GM18907 (cell line): Measurements from ENCODE around the gene BRD2.

Source experiments
- ATAC-seq: cut with Tn5 transposase; IDR thresholded peaks from one replicate; pipeline ENCODE4 v1.9.1; 2021; ENCODE audit warnings: mild to moderate bottlenecking, moderate library complexity; ENCODE audit not compliant: unreplicated experiment

BRD2 gene

DNA sequence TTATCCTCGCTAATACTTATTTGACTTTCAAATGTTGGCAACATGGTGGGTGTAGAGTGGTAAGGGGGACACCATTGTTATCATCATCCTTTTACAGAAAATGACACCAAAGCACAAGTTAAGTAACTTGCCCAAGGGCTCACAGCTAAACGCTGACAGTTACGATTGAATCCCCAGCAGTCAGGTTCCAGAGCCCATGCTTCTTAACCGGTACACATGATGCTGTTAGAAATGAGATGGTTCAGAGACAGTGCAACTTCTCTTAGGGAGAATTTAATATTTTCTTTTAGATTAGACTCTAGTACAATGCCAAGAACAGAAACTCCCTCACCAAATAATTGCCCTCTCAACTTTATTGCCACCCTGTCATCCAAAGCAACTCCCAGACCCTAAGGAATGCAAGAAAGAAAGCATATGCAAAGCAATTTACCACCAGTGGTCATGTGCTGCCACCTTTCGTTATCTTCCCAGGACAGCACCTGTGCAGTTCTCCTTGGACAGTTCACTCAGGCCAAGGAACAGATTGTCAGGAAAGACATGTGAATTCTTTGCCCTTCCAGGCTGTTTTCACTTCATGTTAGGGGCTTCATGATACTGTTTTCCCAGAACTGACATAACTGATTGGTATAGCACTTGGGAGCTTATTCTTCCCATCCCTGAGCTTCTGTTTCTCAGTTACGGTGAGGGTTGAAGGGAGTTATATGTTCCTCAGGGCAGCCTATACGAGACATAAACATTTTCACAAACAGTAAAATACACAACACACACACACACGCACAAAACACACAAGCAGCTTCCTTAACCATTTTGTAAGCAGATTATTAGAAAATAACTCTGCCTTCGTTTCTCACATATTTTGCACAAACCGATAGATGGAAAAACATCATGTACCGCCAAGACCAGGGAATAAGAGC is 20.6 kb upstream of the BRD2 start:
- no peak for ATAC-seq

DNA sequence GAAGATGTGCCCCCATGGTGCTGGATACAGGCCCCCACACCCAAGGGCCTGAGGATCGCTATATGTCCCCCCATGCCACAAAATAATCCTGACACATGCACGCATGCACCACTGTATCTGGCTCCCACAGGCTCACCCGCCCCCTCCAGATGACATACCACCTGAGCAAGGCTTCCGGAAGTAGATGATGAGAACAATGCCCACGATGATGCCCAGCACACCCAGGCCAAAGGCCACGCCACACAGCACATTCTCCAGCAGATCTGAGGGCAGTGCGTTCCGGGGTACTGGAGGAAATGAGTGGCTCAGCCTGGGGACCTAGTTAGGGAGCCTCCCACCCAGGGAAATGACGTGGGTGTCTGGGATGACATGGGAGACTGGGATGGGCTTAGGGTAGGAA is 19.3 kb upstream of the BRD2 start:
- no peak for ATAC-seq

DNA sequence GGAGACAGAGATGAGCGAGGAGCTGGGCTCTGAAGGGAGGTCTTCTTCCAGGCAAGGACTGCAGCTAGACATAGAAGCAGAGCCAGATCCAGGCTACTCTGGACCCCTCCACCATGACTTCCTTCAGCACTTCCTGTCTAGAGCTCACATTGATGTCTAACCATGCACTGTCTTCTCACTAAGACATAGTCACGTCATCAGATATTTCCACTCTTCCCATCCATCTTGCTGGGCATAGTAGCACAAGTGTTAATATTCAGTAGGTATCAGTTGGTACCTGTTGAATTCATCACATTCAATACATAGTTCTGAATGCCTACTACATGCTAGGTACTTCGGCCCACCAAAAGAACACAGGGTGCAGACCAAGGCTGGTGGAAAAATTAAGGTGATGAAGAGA is 18.4 kb upstream of the BRD2 start:
- no peak for ATAC-seq

DNA sequence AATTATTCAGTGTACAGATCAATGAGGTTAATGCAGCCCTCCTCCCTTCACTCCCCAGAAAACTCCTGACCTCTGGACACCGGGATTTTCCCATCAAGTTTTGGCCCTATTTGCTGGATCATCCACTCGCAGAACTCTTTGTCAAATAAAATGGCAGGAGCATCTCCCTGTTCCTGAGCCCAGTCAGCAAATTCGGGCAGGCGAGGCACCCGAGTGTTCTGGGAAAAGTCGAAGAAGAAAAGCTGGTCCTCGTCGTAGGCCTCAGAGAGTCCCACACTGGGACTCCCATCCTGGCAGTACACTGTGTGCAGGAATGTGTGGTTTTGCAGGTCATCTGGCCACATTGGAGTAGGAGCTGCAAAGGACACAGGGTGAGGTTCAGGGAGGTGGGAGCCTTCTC is 17.9 kb upstream of the BRD2 start:
- no peak for ATAC-seq

DNA sequence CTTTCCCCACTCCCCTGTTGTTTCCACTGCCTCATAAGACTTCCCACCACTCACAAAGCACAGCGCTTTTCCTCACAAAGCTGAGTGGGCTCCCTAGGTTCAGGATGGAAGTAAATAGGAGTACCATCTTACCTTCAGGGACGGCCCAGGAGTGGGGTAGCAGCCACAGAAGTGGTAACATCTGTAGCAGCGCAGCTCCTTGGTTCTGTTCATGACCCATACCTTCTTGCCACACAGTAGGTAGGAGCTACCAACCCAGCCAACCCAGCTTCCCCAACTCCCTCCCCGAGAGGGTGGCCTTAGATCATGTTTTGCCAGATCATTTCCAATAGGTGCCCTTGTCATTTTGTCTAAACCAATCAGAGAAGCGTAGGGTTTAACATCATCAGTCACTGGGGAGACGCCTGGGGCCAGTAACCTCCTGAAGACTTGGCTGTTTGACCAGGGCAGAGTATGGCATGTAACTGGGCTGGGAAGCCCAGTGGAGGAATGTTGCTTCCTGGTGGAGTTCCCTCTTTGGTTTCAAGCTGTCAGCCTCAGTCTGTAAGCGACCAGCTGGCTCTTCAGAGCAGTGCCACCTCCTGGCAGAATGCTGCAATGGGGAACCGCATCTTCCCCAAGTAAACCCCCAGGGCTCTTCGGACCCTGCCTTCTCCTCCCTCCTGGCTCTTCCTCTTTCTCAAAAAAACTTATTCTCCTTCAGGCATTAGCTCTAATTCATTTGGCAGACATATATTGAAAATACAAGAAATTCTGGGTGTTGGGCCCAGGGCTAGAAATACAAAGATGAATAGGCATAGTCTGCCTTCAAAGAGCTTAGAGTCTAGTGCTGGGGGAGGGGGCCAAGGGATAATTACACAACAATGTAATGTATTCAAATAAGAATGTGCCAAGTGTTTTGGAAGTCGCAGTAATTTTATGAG is 15.3 kb upstream of the BRD2 start, which contains the start of gene HLA-DMA:
Gene HLA-DMA (minus strand): TSS at position 281 of the 923 bp plus-strand sequence. CDS start 61 bp downstream, at position 220.
- peak; percentile 88 for ATAC-seq

DNA sequence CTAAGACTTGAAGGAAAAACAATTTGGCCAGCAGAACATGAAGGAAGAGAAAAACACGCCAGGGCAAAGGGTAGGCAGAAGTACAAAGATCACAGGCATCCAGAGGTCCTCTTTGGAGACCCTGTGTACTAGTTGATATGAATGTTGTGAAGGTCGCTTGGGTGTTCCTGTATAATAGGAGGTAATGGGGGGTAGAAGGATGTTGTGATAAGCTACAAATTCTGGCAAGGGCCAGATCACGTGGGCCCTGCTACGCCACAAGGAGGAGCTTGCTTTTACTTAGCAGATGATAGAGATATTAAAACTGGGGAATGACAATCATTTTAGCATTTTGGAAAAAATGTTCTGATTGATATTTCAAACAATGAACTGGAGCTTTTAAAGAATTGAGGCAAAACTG is 14.6 kb upstream of the BRD2 start:
- no peak for ATAC-seq

DNA sequence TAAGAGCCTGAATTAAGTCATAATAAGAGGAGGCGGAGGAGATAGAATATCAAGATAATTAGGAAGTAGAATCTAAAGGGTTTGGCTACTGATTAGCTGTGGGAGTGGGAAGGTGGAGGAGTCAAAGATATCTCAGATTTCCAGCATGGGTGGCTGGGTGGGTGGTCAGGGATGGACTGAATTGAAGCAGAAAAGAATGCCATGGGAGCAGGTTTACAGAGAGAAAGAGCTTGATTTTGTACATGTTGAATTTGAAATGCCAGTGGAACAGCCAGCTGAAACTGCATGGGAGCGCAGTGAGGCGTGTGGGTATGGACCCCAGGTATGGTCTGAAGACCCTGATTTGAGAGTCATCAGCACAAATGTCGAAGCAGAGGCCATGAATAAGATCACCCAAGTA is 14.1 kb upstream of the BRD2 start:
- ATAC-seq: no peak

DNA sequence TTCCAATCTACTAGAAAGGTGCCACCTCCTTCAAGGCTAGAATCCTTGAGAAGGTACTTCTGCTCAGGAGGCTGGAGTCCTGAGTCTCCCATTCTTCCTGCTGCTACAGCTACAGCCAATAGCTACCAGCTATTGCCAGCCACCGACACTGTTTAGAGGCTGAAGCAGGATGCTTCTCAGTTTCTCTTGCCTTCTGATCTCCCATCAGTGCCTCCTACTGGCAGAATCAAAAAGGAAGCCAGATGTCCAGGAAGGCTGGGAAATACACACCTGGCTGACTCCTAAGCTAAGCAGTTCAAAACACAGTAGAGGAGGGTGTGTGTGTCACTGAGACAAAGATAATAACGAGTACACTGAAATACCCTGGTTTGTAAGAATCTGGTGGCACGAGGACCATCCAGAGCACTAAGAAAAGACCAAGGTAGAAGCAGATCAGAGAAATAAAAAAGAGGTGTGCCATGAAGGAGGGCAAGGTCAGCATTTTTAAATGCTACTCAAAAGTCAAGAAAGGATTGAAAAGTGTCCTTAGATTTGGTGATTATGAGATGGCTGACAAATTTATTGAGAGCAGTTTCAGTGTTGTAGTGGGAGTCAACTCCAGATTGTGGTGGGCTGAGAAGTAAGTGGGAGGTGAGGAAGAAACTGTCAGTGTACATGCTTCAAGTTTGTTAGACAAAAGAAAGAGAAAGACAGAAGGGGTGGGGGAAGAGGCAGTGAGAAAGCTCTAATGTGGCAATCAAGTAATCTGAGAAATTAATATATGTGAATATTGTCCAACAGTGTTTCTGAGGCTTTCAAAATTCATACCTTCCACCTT is 13.2 kb upstream of the BRD2 start:
- no peak for ATAC-seq

DNA sequence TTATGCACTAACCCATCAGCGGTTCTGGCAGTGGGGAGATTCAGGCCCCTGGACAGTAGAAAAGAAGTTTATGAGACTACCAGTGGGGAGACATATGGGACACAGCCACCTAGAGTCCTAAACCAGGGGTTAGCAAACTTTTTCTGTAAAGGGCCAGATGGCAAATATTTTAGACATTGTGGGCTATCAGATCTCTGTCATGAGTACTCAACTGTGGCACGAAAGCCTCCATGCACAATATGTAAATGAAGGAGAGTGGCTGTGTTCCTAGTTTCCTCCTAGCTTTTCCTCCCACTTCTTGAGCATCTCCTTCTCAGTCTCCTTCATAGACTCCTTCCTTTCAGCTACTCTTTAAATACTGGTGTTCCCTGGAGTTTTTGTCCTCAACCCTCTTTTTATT is 12.2 kb upstream of the BRD2 start:
- no peak for ATAC-seq

DNA sequence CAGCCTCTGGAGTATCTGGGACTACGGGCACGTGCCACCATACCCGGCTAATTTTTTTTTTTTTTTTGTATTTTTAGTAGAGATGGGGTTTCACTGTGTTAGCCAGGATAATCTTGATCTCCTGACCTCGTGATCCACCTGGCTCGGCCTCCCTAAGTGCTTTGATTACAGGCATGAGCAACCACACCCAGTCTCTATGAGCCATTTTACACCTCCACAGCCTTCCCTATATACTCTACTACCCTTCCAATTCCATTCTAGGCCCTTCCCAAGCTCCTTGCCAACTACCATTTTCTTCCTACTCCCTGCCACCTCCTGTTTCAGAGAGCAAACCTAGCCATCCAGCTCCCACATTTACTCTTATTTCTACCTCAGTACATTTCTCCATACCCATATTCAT is 7.8 kb upstream of the BRD2 start:
- no peak for ATAC-seq

DNA sequence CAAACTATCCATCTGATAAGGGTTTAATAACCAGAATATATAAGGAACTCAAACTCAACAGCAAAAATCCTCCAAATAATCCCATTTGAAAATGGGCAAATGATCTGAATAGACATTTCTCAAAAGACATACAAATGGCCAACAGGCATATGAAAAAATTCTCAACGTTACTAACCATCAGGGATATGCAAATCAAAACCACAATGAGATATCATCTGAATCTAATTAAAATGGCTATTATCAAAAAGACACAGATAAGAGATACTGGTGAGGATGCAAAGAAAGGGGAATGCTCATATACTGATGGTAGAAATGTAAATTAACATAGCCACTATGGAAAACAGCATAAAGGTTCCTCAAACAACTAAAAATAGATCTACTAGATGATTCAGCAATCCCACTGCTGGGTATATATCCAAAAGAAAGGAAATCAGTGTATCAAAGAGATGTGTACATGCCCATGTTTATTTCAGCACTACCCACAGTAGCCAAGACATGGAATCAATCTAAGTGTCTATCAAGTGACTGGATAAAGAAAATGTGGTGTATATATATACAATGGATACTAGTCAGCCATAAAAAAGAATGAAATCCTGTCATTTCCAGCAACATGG is 6.1 kb upstream of the BRD2 start:
- no peak for ATAC-seq

DNA sequence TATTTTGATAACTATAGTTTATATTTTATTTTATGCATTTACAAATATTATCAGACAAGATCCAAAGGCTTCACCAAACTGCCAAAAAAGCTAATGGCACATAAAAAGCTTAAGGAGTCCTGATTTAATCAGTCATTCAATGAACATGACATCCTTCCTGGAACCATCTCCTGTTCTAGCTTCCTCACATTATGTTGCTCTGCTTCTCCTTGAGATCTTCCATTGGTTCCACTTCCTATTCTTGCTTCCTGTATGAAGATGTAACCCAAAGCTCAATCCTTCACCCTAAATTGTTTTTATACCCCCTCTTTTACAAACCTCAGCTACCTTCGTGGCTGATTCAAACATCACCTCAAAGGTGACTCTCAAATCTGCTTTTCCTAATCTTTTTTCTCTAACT is 4.5 kb upstream of the BRD2 start:
- no peak for ATAC-seq

DNA sequence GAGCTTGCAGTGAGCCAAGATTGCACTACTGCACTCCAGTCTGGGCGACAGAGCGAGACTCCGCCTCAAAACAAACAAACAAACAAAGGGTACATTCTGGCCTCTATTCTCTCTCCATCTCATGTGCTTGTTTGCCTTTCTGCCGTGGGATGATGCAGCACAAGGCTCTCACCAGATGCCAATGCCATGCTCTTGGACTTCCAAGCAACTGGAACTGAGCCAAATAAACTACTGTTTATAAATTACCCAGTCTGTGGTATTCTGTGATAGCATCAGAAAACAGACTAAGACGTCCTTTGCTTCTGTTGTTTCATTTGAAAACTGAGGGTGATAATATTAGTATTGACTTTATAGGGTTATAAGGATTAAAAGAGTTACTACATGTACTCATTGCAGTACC is 3.6 kb upstream of the BRD2 start:
- ATAC-seq: no peak

DNA sequence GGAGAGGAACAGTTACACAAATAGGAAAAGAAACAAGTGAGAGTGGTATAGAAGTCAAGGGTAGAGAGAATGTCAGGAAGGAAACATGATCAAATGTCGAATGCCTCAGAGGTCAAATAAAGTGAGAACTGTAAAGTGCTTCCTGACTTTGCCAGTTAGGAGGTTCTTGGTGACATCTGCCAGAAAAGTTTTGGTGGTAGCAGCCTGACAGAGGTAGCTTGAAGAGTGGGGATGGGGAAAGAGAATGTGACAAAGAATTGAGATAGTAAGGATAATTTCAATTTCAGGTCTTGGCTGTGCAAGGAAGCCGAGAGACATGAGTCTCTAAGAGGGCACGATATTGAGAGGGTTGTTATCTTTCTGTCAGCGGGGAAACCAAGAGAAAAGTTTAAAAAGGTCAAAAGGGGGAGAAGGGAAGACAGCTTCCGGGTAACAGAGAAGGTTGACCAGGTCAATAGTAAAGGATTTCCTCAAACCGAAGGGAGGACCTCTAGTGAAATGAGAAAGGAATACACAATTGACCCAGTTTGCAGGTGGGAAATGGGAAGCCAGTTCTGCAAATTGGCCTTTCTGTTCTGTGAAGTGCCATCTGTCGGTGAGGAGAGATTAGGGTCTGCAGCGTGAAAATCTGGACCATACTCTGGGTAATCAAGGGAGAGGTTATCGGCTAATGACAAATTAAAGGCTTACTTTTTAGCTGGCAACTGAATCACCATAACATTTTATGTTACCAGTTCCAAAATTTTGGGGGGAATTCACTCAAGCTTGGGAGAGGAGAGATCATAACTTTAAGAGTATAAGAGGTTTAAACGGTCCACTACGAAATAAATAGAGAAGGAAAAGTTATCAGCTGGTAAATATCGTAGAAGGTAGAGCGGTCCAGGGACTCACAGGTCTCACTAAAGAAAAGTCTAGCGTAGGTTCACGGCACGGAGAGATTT is 973 bp upstream of the BRD2 start:
- ATAC-seq: no peak

DNA sequence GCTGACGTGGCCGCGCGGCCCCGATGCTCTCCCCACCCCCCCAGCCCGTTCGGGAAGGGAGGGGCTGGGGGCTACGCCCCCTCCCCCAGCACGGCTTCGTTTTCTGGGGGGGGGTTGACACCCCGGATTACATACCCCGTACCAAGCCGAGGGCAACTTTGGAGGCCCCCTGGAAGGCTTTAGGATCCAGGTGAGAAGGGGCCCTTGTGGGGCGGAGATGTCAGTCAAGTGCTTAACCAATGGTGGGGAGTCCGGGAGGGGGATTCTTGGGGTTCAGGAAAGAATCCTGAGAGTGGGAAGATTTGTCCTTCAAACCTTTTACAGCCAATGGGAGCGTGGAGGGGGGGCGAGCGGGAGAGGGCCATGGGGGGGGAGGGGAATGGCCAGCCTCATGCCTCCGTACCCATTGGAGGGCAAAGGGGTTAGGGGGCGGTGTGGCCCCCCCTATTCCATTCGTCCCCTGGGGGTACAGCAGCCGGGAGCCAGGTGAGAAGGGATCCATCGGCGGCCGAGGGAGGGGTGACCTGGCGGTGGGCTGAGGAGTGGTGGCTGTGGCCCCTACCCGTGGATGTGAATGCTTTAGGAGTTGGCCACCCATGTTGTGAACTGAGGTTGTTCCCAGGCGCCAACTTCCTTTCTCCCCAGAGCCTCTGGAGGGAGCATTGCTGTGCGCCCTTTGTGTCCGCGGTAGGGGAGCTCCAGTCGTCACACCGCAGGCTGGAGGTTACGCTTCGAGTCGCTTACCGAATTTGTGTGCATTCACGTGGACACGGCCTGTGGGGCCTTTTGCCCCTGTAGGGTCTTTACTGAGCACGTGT is 682 bp downstream of the BRD2 start:
- ATAC-seq: no peak

DNA sequence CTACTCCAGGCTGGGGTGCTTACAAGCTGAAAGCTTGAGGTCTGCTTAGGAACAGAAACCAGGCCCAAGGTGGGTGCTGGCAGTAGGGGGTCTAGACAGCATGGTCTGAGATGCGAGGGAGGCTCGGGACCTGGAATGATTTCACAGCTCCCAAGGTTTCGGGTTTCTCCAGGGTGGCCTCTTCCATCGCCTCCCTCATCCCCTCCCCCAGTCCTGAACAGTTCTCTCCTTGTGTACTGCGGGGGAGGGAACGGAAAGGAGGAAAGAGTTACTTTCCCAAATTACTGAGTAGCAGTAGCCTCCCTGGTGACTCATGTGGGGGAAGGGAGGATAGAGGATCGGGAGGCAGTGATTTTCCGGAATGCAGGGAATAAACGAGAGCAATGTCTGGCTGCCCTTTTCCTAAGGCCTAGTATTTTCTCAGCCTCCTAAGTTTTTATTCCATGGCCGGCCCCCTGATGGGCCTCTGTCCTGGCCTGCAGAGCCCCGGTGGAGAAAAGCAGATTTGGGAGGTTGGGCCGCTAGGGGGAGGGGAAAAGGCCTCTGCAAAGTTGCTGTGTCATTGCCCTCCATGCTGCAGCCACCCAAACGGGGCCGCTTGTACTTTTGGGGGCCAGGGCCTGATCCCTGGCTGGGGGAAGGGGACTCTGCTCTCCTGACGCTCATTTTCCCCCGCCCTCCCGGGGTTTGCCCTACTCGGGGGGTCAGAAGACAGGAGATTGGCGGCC is 1.5 kb downstream of the BRD2 start:
- no peak for ATAC-seq

DNA sequence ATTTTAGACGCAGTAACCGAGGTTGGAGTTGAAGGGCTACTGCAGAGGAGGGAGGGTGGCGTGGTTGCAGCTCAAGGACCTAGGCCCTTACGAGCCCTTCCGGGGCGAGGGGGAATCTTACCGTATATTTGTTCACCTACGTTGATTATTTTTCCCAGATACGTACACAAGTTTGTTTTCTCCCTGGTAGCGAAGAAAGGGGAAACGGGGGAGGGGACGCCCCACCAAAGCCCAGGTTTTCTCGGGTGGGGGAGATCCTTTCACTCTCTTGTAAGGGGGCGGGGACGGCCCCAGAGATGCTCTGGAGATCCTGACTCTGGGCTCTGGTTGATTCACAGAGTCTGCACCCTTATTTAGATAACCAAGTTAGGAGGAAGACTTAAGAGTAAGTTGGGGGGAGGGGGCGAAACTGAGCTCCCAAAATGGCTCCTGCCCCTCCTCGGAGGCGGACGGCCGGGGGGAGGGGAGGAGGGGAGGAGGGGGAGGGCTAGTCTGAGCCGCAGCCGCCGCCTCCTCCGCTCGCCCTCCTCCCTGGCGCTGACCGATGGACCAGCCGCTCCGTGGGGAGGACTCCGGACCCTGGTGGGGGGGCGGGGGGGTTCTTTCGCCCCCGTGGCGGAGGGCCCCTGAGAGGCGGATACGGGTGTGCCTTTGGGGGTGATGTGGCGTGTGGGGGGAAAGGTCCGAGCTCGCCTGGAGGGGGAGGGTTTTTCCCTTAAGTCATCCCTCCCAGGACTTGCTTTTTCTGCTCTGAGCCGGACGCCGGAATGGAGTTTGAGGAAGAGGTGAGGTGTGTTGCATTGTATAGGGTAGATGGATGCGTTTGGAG is 2.2 kb downstream of the BRD2 start:
- no peak for ATAC-seq
